T47D (cell line): ENCODE data around the gene TMEM178B.

ENCODE experiments used
- DNase-seq, 2 experiments: peaks; one replicate each; pipeline versions ENCODE4 v3.0.0 to v3.0.0-alpha.2; 2011 to 2012; ENCODE audit warnings: low read depth in 1 of 2, low spot score in 1 of 2
- JUND ChIP-seq: IDR thresholded peaks from 2 replicates; pipeline ENCODE4 v1.6.1; 2012; ENCODE audit warnings: low read depth
- in situ Hi-C: cut with HindIII; loops from 2 replicates; pipeline ENCODE4 v1.10.0; 2016; ENCODE audit warnings: low sequenced_read_pairs, low pct_unique_long_range_greater_than_20kb

TMEM178B gene

GRCh38 chr7:141478845-141479244, 405.0 kb downstream of the TMEM178B start:
- in situ Hi-C loops = no loop called here
- no peak for DNase-seq
- no peak for TF ChIP-seq JUND

DNA sequence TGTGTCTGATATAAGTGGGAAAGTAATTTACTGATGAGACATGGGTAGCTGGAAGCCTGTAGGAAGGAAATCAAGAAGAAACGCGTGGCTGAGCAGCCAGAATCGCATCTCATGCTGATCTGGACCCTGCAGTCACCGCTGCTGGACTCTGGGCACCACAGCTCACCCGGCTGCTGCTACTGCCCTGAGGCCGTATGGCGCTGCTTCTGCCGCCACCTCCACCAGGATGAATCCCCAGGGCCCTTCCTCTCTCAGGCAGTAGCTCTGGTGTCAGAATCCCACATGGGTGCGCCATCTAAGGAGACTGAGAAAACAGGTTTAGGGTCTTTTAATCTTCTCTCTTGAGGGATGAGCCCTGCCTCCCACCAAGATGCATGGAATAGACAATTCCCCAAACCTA, 407.1 kb downstream of the TMEM178B start:
- TF ChIP-seq JUND = no peak
- DNase-seq = no peak
- in situ Hi-C loops = no loop called here

DNA sequence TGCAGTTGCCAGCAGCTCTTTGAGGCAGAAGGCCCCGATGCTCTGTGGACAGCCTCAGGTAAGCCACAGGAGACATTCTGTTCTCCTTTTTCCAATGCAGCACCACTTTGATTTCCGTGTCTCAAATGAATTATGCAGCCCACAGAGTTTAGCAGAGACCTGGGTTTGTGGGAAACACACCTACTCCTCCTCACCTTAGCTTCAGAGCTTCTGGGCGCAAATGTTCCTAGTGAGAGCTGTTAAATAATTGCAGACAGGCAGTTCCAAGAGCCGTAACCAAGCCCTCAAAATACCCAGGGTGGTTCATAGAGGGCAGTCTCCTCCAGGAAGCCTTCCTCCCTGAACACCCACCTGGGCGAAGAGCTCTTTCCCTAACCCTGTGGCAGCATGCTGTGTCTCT, 408.1 kb downstream of the TMEM178B start:
- TF ChIP-seq JUND = no peak
- in situ Hi-C loops = no loop called here
- DNase-seq = no peak

DNA sequence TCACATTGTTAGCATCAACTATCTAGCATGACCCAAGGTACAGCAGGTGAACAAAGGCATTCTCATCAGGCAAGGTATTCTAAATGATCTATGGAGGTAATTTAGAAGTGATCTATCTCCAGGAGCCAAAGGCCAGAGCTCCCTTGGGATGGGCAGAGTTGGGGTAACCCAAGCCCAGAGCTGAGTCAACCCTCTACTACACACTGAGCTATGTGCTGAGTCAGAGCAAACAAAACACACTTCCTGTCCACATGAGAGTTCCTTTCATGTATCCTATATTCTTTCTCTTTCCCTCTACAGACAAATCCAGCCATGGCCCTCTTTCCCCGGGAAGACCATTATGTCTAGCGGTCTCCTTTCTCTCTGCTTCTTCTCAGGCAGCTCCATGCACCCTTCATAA, 409.2 kb downstream of the TMEM178B start:
- TF ChIP-seq JUND = no peak
- in situ Hi-C loops = no loop called here
- no peak for DNase-seq

- in situ Hi-C loops = no loop called here
- no peak for DNase-seq
- no peak for TF ChIP-seq JUND
Observed at GRCh38 chr7:141484907-141485306, 411.0 kb downstream of the TMEM178B start.

GRCh38 chr7:141486959-141487358, 413.1 kb downstream of the TMEM178B start:
- in situ Hi-C loops = no loop called here
- no peak for TF ChIP-seq JUND
- DNase-seq = peak in 1 of 2 experiments; percentile 6

- DNase-seq = no peak
- in situ Hi-C loops = no loop called here
- TF ChIP-seq JUND = no peak
Observed at GRCh38 chr7:141490474-141490873, 416.6 kb downstream of the TMEM178B start.

DNA sequence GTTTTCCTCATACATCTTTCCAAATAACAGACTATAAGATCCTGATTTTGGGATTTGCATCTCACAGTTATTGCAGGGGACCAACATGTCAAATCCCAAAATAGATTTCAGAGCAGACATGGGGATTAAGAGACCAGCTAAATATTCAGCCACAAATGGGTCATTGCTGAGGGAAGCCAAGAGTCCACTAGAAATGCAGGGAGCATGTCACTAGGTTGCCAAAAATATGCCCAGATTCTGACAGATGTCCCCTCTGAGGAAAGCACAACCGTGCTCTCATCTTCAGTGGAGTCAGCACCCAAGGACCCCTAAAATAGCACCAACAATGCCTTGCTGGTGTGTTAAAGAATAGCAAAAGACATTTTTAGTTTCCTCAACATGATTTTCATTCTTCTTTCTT, 421.2 kb downstream of the TMEM178B start:
- TF ChIP-seq JUND = no peak
- in situ Hi-C loops = no loop called here

GRCh38 chr7:141497391-141497790, 423.5 kb downstream of the TMEM178B start:
- TF ChIP-seq JUND = no peak
- in situ Hi-C loops = no loop called here
- no peak for DNase-seq

More for the DNA sequence above, 421.2 kb downstream of the TMEM178B start:
- DNase-seq = no peak

DNA sequence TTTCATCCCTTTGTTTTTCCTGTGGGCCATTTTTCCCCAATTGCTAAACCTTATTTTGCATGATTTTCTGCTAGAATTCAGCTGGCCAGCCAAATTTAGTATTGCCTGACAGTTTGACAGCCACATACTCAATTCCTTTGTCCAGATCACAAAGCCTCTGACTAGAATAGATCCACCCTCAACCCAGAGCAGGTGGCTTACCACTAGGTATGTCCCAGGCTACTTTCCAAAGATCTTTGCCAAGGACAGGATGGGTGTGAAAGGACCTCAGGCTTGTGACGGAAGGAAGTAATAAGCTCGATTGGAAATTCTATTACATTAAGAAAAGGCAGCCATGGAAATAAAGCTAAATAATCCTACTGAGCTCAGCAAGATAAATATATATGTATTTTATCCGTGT, 426.7 kb downstream of the TMEM178B start:
- DNase-seq = no peak
- in situ Hi-C loops = no loop called here
- TF ChIP-seq JUND = no peak

GRCh38 chr7:141501451-141501850, 427.6 kb downstream of the TMEM178B start:
- in situ Hi-C loops = no loop called here
- no peak for TF ChIP-seq JUND
- no peak for DNase-seq

DNA sequence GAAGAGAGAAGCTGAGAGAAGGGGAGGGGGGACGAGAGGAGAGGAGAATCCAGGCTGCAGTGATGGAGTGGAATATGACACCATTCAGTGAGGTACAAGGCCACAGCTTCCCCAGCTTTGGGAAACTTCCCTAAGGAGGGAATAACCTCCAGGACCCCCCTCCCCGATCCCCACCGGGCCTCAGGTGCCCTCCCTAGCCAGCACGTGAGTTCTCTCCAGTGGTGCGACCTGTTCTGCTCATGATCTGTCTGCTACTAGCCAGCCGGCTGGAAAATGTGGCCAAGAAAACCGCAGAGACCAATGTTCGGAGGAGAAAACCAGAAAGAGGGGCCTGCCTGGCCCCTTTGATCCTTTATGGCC, 437.4 kb downstream of the TMEM178B start:
- no peak for DNase-seq
- in situ Hi-C loops = no loop called here
- TF ChIP-seq JUND = no peak

GRCh38 chr7:141511676-141512396, 438.0 kb downstream of the TMEM178B start:
- in situ Hi-C loops = no loop called here
- DNase-seq = no peak
- no peak for TF ChIP-seq JUND

DNA sequence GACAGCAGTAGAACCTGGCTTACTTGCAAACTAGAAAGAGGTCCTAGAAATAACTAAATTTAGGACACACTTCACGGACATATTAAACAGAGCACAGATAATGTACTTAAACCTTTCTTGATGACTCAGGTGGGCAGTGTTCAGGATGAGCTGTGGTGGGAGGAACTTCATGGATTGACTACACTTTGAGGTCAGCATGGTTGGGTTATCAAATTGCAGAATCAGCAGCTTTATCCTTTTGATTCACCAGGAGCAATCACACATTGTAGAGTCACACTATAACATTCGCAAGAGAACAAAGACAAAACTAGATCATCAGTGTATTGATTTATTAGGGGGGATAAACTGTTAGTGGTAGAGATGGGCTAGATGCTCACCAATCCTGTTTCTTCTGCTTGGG, 438.7 kb downstream of the TMEM178B start:
- no peak for DNase-seq
- in situ Hi-C loops = no loop called here
- TF ChIP-seq JUND = no peak
